ENCODE measurements around the gene IKZF2.

GRCh38 chr2:213057977-213058376 is 93.4 kb downstream of the IKZF2 start:
- TF ChIP-seq RBBP5 (IDR thresholded peaks at IDR 0.05; ENCODE audit: borderline replicate concordance, insufficient read depth, low read length, poor library complexity, severe bottlenecking) (no peak), SRSF9 (IDR thresholded peaks at IDR 0.05; ENCODE audit: borderline replicate concordance, low read depth, low read length) (no peak), BHLHE40 (IDR thresholded peaks at IDR 0.05; ENCODE audit: low read length) (no peak), NFYB (IDR thresholded peaks at IDR 0.05; ENCODE audit: extremely low read depth, insufficient read length) (no peak)
